K562 (cell line): ENCODE measurements around the gene FCGR2B. TPM values are rescaled to one million over a fixed set of nuclear protein-coding genes. Genes with fewer than 3 reads are reported as not detected.

Experiments
- ARID2 ChIP-seq: fragments of 450-650 bp; IDR thresholded peaks from 2 replicates; pipeline ENCODE4 v1.6.1; 2017; ENCODE audit warnings: antibody characterized with exemption, mild to moderate bottlenecking
- CCNT2 ChIP-seq: IDR thresholded peaks from 2 replicates; pipeline ENCODE4 v1.6.1; 2011; ENCODE audit warnings: borderline replicate concordance, low read depth, mild to moderate bottlenecking, moderate library complexity, mixed read lengths, low read length; ENCODE audit not compliant: insufficient read length; ENCODE audit errors: extremely low read depth
- CHD1 ChIP-seq: fragments of 200-600 bp; sonication (generic); IDR thresholded peaks from one replicate; pipeline ENCODE4 v1.6.1; 2012; ENCODE audit warnings: mild to moderate bottlenecking, moderate library complexity, low read length, inconsistent platforms
- CREB5 ChIP-seq: fragments of 250-450 bp; sonication (Bioruptor Pico); IDR thresholded peaks from 2 replicates; pipeline ENCODE4 v1.5.0; 2020; ENCODE audit warnings: mild to moderate bottlenecking
- CREBBP ChIP-seq: IDR thresholded peaks from one replicate; pipeline ENCODE4 v1.6.1; 2012; ENCODE audit warnings: low read depth, mild to moderate bottlenecking, control low read depth, inconsistent platforms, low read length
- CSDE1 ChIP-seq, 2 experiments: fragments of 450-650 bp; IDR thresholded peaks; 2 replicates each; pipeline ENCODE4 v1.6.1; 2016; ENCODE audit warnings: mild to moderate bottlenecking in 1 of 2
- DNMT1 ChIP-seq: fragments of 450-650 bp; IDR thresholded peaks from 2 replicates; pipeline ENCODE4 v1.6.1; 2016; ENCODE audit warnings: antibody characterized with exemption, mild to moderate bottlenecking
- HDAC8 ChIP-seq: fragments of 450-650 bp; IDR thresholded peaks from 2 replicates; pipeline ENCODE4 v1.6.1; 2016; ENCODE audit warnings: mild to moderate bottlenecking, missing genetic modification characterization, moderate library complexity, missing compliant biosample characterization
- JUNB ChIP-seq: fragments of 450-650 bp; formaldehyde crosslinking; conservative IDR thresholded peaks from 2 replicates; pipeline ENCODE4 v1.4.0; 2020; ENCODE audit warnings: mild to moderate bottlenecking
- MAZ ChIP-seq, 2 experiments: fragments of 450-650 bp in 1 of 2; sonication (generic) in 1 of 2; formaldehyde crosslinking; IDR thresholded peaks in 1 of 2; conservative IDR thresholded peaks in 1 of 2; 2 replicates each; pipeline versions ENCODE4 v1.4.0 to v1.5.0; 2020; ENCODE audit warnings: mild to moderate bottlenecking in 1 of 2, missing genetic modification reagents in 1 of 2
- NR2C1 ChIP-seq, 2 experiments: fragments of 450-650 bp; IDR thresholded peaks; 2 replicates each; pipeline ENCODE4 v1.6.1; 2017; ENCODE audit warnings: mild to moderate bottlenecking in 2 of 2, antibody characterized with exemption in 1 of 2, inconsistent platforms in 1 of 2, missing compliant biosample characterization in 1 of 2, missing genetic modification characterization in 1 of 2
- PREB ChIP-seq: sonication (generic); formaldehyde crosslinking; IDR thresholded peaks from 2 replicates; pipeline ENCODE4 v1.8.1; 2023; ENCODE audit warnings: mild to moderate bottlenecking, missing genetic modification reagents
- RHOXF2B ChIP-seq: fragments of 250-450 bp; sonication (Bioruptor Pico); conservative IDR thresholded peaks from 2 replicates; pipeline ENCODE4 v1.5.1; 2021
- SAFB ChIP-seq: fragments of 200-400 bp; formaldehyde crosslinking; IDR thresholded peaks from 2 replicates; pipeline ENCODE4 v1.6.1; 2017; ENCODE audit warnings: low read depth, low read length, borderline replicate concordance
- TAF1 ChIP-seq: IDR thresholded peaks from 2 replicates; pipeline ENCODE4 v1.6.1; 2011; ENCODE audit warnings: mild to moderate bottlenecking, low read length, moderate library complexity; ENCODE audit not compliant: insufficient read depth, control insufficient read depth, severe bottlenecking; ENCODE audit errors: extremely low read depth
- WHSC1 ChIP-seq: IDR thresholded peaks from one replicate; pipeline ENCODE4 v1.6.1; 2012; ENCODE audit warnings: low read length, control low read depth, inconsistent platforms
- XRCC3 ChIP-seq: fragments of 450-650 bp; IDR thresholded peaks from 2 replicates; pipeline ENCODE4 v1.6.1; 2017; ENCODE audit warnings: mild to moderate bottlenecking, moderate library complexity
- ZBTB33 ChIP-seq: sonication (generic); formaldehyde crosslinking; IDR thresholded peaks from 2 replicates; pipeline ENCODE4 v1.8.1; 2023; ENCODE audit warnings: mild to moderate bottlenecking, missing genetic modification reagents
- ZKSCAN3 ChIP-seq: fragments of 250-450 bp; sonication (Bioruptor Pico); IDR thresholded peaks from 2 replicates; pipeline ENCODE4 v1.4.0; 2020
- ZNF232 ChIP-seq: sonication (generic); formaldehyde crosslinking; IDR thresholded peaks from 2 replicates; pipeline ENCODE4 v1.8.0; 2022; ENCODE audit warnings: mild to moderate bottlenecking, missing genetic modification reagents
- ZNF311 ChIP-seq: fragments of 250-450 bp; sonication (Bioruptor Pico); IDR thresholded peaks from 2 replicates; pipeline ENCODE4 v1.4.0; 2020; ENCODE audit warnings: mild to moderate bottlenecking, moderate library complexity
- ZNF347 ChIP-seq: fragments of 450-650 bp; formaldehyde crosslinking; IDR thresholded peaks from 2 replicates; pipeline ENCODE4 v1.4.0; 2020; ENCODE audit warnings: low read depth, mild to moderate bottlenecking, moderate library complexity
- ZNF436 ChIP-seq: fragments of 250-450, 450-650 bp; sonication (Bioruptor Pico); formaldehyde crosslinking; IDR thresholded peaks from 2 replicates; pipeline ENCODE4 v1.7.0; 2020; ENCODE audit warnings: mild to moderate bottlenecking
- polyA plus RNA-seq, 8 experiments: library from polyadenylated mRNA; depleted of rRNA in 4 of 8; stranded (reverse) in 5 of 8; unstranded in 3 of 8; fragments of >200 nt; fragmentation: Nextera tagmentation in 2 of 8; fragmentation: Illumina TruSeq in 1 of 8; extraction: Ambion mirVana in 2 of 8; extraction: Trizol in 1 of 8; gene quantifications; 2 replicates each; pipeline versions ENCODE4 v1.2.1 to v1.2.3, GENCODE V29; 2011 to 2014; ENCODE audit warnings: inconsistent platforms in 1 of 8, missing spikeins in 1 of 8
- total RNA-seq, 7 experiments: library from RNA; depleted of rRNA in 6 of 7; stranded (reverse); fragments of >200 nt in 6 of 7; fragmentation: Illumina TruSeq in 2 of 7; extraction: Trizol in 2 of 7; gene quantifications; 2 replicates each; pipeline versions ENCODE4 v1.2.1 to v1.2.3, GENCODE V29; 2011 to 2021; ENCODE audit warnings: low replicate concordance in 1 of 7

FCGR2B gene
- total and polyA plus RNA-seq, 9 of the 15 experiments (the other 6 are each of a cell fraction or from before 2014, with no cell fraction given): 1.7 to 8.9 (median 3.9) TPM

- no peak for TF ChIP-seq CCNT2
- no peak for TF ChIP-seq CREB5 (CRISPR knock-in tag)
- TF ChIP-seq SAFB: no peak
- 0 out of 2 replicates have a peak, but pooled peaks have one; percentile 77 for TF ChIP-seq ZNF311 (CRISPR knock-in tag)
- no peak for TF ChIP-seq NR2C1 (IDR thresholded peaks at IDR 0.05)
- TF ChIP-seq NR2C1 (tag; IDR thresholded peaks at IDR 0.05): 0 out of 2 replicates have a peak, but pooled peaks have one; percentile 12
- no peak for TF ChIP-seq ZNF232 (CRISPR knock-in tag)
- 0 out of 2 replicates have a peak, but pooled peaks have one; percentile 27 for TF ChIP-seq RHOXF2B (CRISPR knock-in tag)
- TF ChIP-seq ZNF347 (CRISPR knock-in tag): no peak
- TF ChIP-seq TAF1: peak; percentile 25
- no peak for TF ChIP-seq DNMT1
- no peak for TF ChIP-seq ARID2
- TF ChIP-seq PREB (CRISPR knock-in tag): no peak
- TF ChIP-seq CREBBP: no peak
- TF ChIP-seq ZNF436 (CRISPR knock-in tag): no peak
- no peak for TF ChIP-seq ZKSCAN3 (CRISPR knock-in tag)
- no peak for TF ChIP-seq CSDE1 (IDR thresholded peaks at IDR 0.05)
- peak; percentile 98 for TF ChIP-seq ZBTB33 (CRISPR knock-in tag)
- no peak for TF ChIP-seq XRCC3
- no peak for TF ChIP-seq HDAC8 (tag)
- TF ChIP-seq WHSC1: no peak
- no peak for TF ChIP-seq JUNB (CRISPR knock-in tag)
- 0 out of 4 replicates have a peak, but pooled peaks of 1 of the 2 experiments have one; percentile 13 for TF ChIP-seq MAZ (CRISPR knock-in tag; conservative IDR thresholded peaks at IDR 0.05 in 1 of 2, IDR thresholded peaks at IDR 0.05 in 1 of 2)
- no peak for TF ChIP-seq CHD1
These were observed 63.0 kb downstream of the FCGR2B start (continued) for GRCh38 chr1:161725908-161726472.
